Dedifferentiated amniotic fluid mesenchymal stem cell (primary cell): ENCODE data around the gene MCTS1.
"Not testable (repeated sequence)": the region's sequence is repeated elsewhere in the genome, so short reads cannot be mapped to it uniquely, and the experiment has no call there.

Experiments
- DNase-seq: peaks from one replicate; pipeline ENCODE4 v3.0.0-alpha.2; 2016; ENCODE audit errors: extremely low spot score

Gene MCTS1, protein sequence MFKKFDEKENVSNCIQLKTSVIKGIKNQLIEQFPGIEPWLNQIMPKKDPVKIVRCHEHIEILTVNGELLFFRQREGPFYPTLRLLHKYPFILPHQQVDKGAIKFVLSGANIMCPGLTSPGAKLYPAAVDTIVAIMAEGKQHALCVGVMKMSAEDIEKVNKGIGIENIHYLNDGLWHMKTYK

DNA sequence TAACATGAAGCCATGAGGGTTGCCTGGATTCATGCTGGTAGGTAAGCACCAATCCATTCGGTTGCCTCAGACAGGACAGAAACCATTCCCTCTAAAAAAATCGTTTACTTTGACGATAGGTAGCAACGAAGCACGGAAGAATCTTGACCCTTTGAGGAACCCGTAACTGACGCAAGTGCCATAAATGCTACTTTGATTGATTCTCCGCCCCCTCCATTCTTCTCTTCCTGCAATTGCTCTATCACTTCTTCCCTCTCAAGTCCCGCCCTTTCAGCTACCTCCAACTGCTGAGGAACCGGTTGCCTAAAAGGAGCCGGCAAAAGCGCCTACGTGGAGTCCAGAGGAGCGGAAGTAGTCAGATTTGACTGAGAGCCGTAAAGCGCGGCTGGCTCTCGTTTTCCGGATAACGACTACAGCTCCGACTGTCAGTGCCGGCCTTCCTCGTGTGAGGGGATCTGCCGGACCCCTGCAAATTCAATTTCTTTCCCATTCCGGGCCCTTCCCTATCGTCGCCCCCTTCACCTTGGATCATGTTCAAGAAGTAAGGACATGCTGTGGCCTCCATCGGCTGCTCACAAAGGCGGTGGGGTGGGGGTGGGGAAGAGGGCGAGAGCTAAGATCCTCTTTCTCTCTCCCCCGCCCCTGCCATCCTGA, at the start of gene MCTS1:
Gene MCTS1 (plus strand): TSS at position 395 of the 654 bp plus-strand sequence. CDS start 136 bp downstream, at position 531.
- peak; percentile 85 for DNase-seq

DNA sequence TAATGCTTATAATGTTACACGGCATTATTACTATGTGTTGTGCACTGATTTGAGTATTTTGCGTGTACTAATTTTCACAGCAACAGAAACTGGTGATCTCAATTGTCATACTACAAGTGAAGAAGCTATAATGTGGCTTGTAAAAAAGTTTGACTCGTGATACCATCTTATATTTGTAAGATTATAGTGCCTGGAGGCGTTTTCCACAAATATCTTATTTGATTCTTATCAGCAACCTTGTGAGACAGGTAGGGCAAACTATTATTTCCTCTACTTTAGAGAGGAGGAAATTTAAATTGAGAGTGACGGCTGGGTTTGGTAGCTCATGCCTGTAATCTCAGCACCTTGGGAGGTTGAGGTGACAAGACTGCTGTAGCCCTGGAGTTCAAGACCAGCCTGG, 47.6 kb upstream of the MCTS1 start:
- no peak for DNase-seq

DNA sequence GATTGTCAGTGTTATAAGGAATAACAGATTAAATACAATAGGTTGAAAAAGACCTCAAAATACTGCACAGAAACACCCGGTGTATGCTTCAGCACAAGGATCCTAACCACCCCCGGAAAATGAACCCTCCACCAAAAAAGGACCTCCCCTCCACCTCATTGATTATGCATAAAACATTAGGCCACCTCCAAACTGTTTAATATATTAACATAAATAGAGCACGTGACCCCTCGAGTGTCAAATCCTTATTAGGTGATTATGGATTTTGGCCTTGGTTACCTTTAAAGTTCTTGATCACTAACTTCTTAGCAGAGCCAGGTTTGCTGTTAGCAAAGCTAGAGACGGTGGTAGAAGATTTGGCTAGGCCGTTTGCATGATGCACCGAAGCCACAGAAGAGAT, 44.1 kb upstream of the MCTS1 start:
- no peak for DNase-seq

DNA sequence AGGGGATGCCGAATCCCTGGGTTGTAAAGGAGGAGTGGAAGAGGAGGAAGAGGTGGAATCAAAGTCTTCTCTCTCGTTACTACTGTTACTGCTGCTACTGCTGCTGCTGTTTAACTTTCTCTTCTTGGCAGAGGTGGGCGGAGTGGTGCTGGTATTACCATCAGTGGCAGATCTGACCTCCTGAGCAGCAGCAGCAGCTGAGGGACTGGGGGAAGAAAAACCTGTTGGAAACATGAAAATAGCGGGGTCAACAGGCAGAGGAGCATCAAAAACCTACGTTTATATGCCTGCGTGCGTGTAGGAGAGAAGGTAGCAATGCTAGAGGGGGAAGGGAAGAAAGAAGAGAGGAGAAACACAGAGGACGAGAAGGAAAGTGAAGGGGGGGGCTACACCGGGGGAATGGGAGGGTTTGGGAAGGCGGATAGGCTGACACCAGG, 43.5 kb upstream of the MCTS1 start:
- DNase-seq, result peak; percentile 49

DNA sequence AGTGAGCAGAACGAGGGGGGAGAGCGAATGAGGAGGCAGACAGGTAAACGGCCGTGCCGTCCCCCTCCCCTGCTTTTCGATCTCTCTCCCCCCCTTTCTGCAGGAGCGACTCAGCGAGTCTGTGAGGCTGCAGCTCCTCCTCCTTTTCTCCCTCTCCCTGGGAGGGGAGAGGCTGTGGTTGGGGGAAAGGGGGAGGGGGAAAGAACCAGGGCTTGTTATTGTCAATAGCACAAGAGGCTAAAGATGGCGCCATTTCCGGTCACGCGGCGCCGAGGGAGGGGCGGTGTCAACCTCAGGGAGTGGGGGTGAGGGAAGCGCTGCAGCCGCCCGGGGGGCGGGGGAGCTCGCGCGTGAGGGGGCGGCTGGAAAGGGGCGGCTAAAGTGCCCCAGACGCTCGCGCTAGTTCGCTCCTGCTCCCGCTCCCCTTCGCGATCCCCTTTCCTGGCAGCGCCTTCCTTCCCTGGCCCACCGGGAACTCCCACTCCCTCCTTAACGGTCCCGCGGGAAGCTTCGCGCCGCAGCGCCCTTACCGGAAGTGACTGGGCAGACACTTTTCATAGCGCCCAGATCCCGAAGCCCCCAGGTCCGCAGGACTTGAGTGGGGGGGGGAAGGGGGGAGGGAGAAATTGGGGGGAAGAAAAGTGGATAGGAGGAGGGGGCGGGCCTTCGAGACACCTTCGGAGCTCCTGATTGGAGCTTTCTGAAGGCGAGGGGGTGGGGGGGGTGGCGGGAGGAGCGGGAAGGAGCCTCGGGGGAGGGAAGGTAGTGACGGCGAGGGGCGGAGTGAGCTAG, 42.9 kb upstream of the MCTS1 start, which contains the start of gene CUL4B:
Gene CUL4B (minus strand): TSS at position 121 of the 792 bp plus-strand sequence. CDS start 324 bp downstream, outside the sequence.
- peak; percentile 90 for DNase-seq

DNA sequence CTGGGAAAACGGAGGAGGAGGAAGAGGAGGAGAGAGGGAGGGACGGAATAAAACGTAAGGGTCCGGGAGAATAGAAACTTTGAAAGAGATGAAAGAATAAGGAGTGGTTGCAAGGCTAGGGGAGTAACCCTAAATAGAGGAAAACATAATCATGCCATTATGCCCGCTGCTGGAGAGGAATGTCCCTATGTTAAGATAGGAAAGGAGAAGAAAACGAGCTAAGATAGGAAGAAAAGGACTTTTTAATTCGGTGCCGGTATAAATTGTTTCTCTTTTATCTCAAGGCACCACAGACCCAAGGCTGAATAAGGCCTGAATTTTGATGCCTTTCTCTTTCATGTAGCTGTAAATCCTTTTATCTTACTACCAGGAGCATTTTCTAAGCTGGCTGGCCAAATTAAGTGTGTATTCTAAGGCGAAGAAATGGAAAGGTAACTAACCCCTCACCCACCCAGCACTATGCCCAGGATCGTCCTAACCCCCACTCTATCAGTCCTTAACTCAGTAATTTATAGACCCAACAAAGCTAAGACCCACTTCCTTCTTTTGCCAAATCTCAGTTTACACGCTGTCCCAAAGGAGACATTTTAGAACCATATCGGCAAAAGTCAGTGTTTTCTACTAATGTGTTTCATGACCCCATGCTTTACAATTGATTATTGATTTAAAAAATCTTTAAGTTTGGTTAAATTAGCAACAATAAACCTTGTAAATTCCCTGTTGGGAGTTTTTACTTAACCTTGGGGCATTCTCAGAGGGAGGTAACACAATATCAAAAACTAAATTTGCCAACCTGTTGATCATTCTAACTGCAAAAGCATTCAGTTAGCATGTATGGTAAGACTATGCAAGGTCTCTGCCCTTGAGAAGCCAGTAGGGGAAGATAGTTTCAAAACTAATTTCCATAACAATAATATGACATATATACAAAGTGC, 42.0 kb upstream of the MCTS1 start:
- no peak for DNase-seq

DNA sequence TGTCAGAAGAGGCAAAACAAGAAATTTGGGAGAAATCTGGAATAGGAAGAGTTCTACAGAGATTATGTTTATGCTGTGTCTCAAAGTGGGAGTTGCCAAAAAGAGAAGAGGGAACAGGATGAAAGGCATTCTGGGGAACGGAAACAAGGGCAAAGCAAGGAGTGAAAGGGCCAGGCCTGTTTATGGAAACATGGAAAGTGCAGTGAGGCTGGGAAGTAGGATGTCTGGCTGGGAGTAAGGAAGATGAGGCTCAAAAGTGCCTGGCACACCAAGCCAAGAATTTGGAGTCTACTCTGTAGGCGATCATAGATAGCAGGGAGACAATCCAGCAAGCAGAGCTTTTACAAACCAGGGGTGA, 41.4 kb upstream of the MCTS1 start:
- no peak for DNase-seq

DNA sequence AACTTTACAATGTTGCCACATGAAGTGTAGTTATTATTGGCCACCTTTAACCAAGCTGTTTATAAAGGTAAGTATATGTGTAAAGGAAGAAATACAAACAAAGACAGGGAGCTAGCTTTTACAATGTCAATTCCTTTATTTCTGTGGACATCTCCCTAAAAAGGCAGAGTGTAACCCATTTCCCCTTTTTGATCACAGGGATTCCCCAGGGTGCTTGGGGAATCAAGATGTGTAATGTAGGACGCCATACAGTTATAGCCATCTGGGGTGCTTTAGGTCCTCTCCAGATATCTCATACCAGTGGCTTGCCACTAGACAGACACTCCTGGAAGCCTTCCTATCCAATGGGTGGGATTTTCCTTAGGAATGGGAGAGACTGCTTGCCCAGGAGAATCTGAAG, 39.0 kb upstream of the MCTS1 start:
- DNase-seq, result no peak

DNA sequence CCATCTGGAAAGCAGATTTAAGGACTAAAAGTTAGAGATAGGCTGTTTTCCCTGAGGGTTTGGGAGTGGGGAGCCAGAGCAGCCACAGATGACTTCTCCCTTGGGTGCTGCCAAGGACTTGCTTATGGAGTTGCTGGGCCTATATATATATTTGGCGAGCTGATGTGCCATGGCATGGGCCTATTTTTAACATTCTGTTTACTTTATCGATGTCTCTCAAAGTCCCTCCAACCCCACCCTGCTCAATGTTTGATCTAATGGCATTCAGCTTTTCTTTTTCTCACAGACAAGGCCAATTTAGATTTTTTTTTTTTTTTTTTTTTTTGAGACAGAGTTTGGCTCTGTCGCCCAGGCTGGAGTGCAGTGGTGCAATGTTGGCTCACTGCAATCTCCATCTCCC, 37.1 kb upstream of the MCTS1 start:
- no peak for DNase-seq

DNA sequence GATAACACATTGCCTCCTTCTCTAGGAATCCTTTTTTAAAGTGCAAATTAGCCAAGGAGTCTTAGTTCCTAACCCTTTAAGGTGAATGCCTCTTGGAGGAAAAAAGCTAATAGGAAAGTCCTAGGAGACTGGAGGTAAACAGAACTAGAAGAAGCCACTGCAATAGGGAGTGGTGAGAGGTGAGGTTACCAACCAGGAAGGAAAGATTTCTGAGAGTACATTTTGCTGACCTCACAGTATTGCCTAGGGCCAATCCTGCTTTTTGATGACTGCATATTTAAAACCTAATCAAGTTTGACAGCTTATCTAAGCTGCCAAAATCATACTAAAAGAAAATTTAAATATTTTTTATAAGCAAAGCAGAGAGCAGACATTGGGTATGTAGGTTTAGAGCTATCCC, 35.9 kb upstream of the MCTS1 start:
- no peak for DNase-seq

DNA sequence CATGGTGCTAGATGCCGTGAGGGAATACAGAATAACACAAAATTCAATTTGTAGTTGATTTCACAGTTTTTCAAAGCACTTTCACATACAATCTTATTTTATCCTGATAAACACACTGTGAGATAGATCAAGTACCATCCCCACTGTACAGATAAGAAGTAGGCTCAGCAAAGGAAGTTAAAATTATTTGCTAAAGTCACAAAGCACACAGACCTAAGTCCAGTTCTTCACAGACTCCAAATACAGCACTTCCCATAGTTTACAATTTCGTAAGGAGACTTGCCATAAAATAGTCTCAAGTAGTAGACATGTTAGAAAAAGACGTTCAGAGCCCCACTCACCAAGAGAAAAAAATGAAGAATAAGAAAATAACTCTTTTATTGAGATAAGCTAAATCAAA, 35.3 kb upstream of the MCTS1 start:
- DNase-seq, result no peak

DNA sequence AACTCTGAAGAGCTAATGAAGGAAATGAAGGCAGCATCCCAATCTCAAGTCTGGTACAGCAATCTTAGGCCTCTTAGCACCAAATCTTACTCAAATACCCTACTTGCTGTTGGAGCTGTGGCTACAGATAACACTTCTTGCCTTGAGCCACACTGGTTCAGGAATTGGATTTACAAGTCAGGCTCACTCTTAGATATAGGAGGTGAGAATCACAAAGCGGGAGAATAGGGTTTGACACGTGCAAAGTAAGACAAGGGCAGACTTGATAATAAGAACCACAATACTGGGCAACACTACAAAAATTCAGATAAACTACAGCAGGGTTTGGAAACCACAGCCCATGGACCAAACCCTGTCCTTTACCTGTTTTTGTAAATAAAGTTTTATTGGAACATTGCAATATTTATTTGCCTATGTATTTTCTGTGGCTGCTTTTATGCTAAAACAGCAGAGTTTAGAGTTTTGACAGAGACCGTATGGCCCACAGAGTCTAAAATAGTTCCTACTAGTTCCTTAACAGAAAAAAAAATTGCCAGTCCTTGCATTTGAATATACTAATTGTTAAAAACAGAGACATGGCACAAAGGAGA, 33.8 kb upstream of the MCTS1 start:
- no peak for DNase-seq

DNA sequence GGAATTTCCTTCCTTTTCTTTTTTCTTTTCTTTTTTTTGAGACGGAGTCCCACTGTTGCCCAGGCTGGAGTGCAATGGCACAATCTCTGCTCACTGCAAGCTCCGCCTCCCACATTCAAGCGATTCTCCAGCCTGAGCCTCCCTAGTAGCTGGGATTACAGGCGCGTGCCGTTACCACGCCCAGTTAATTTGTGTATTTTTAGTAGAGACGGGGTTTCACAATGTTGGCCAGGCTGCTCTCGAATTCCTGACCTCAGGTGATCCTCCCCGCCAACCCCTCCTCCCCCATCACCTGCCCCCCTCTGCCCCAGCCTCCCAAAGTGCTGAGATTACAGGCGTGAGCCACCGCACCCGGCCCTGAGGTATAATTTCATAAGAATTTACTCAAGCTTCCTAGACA, 30.1 kb upstream of the MCTS1 start:
- not testable (repeated sequence) for DNase-seq

DNA sequence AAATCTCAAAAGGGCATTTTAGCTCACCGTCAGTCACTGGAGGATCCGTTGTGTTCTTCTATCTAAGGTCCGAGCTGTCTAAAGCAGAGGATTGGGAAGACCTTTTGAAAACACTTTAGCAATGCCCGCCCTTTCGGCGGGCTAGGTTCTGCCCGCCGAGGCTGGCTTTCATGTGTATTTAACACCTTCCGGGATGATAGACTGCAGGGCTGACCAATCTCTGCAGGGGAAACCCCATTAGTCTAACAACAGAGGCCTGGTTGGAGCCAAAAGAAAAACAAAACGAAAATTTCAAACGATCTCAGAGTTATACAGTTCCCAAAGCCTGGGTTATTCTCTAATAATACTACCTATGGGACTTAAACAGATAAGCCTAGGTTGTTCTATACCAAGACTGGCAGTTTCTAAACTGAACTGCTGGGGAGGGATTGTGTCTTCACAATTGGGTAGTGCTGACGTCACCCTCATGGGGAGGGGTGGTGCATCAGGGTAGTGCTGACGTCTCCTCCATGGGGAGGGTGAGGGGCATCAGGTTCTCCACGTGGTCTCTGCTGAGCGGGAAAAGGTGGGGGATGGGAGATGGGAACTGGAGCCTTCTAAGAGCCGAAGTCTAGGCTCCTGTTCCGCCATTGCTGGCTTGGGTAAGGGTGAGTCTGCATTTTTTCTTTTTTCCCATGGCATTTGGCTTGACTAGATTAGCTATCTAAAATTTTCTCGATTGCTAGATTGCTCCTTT, 28.4 kb upstream of the MCTS1 start:
- DNase-seq, result no peak

DNA sequence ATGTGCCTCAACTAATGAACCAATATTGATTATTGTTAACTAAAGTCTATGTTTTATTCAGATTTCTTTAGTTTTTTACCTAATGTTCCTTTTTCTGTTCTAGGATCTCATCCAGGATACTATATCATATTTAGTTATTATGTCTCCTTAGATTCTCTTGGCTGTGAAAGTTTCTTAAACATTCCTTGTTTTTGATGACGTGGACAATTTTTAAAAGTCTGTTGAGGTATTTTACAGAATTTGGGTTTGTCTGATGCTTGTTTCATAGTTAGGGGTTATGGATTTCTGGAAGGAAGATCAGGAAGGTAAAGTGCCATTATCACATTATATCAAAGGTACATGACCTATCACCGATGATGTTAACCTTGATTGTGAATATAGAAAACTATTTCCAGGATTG, 18.2 kb upstream of the MCTS1 start:
- DNase-seq, result no peak

DNA sequence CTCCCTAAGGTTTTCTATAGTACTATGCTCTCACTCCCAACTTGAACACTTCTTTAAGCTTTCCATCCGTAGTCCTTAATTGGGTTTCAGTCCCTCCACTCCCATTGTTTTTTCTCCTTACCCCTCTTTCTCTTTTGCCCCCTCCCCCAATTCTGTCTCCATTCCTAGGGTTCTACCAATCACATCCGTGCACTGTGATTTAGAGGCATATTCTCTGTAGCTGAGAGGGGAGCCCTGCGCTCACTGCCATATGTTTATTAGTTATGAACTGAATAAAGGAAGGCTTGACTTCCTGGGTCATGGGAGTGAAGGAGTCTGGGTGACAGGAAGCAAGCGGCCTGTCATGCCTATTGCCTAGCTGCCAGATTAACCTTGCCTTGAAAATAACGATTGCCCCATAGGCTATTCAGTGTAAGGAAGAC, 471 bp downstream of the MCTS1 start:
- DNase-seq, result no peak

DNA sequence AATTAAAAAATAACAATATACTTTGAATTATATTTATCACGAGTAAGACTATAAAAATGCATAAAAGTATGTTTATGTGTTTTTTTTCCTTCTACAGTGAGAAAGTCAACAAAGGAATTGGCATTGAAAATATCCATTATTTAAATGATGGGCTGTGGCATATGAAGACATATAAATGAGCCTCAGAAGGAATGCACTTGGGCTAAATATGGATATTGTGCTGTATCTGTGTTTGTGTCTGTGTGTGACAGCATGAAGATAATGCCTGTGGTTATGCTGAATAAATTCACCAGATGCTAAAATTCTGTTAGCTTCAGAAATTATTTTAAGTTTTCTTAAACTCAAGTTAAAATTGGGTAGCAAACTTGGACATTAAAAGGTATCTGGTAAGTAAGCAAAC, 8.2 kb downstream of the MCTS1 start:
- no peak for DNase-seq

DNA sequence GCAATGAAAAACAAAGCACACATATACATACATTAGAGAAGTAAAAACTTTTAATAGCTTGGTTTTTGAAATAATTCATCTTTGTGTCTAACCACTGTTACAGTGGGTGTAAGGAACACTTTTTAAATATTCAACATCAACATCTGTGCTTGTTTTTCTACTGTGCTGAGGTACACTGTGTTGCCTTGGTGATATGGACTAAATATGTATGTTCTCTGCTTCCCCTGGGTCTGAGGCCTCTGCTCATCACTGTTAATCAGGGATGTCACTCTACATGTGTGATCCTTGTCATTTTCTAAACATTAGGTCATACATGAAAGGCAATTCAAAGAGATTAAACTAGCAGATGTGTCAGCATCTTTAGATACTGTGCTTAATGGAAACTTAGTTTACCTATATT, 10.9 kb downstream of the MCTS1 start:
- no peak for DNase-seq

DNA sequence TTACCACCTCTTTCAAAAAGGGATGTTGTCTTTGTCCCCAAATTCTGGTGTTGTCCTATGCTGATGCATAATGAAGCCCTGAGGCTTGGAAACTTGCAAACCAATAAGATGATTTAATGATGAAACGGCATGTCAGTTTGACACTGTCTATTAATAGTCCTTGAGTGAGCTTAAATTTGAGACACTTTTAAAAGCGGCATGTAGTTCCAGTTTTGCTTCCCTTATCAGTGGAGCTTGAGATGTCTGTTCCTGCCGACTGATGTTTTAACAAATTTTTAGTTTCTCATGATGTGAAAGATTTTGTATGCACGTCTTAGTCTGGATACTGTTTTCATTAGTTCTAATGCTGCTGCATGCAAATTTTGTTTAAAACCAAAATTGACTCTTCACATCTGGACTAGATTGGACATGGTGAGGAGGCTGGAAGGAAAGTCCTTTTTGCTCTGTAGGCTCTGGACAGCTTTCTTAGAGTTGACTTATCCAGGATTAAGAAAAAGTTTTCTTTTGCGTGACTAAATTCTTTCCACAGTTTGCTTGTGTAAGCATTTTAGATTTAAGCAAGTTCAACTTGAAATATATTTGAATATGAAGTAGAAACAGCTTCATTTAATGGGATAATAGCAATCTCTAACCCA, 14.2 kb downstream of the MCTS1 start:
- no peak for DNase-seq

DNA sequence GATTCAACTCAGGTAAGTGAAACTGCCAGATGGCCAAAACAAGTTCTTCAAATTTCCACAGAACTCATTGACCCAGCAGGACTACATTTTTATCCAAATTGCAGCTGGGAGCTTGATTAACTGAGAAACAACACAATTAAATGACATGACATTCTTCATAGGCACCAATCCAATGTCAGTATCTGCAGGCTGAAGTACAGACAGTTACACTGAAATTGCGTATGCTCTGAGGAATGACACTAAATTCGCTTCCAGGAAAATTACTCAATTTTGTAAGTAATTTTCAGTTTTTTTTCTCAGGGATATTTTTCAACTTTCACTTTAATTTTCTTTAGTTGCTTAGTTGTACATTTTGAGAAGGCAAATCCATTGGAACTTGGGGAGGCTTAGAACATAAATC, 21.5 kb downstream of the MCTS1 start:
- no peak for DNase-seq
